Heart left ventricle (tissue), 16 donors: ENCODE results near the gene KDELR1. TPM values are rescaled to one million over a fixed set of nuclear protein-coding genes. Genes with fewer than 3 reads are reported as not detected.

Source experiments
- ATAC-seq, 4 donors: fragments of 200-7000 bp; cut with Tn5 transposase; one replicate each; pipeline ENCODE4 v1.9.1; 2020 to 2022; ENCODE audit warnings: moderate library complexity in 4 of 4, mild to moderate bottlenecking in 3 of 4, moderate number of reproducible peaks in 1 of 4
- DNase-seq, 5 donors: peaks; one replicate each; pipeline ENCODE4 v3.0.0-alpha.2; 2020
- H3K27ac ChIP-seq, 12 donors: fragments of 200-600 bp; sonication (generic) in 4 of 12; one replicate each; pipeline versions ENCODE4 v1.5.0 to v1.8.0; 2016 to 2022; ENCODE audit warnings: mild to moderate bottlenecking in 2 of 12
- H3K27me3 ChIP-seq, 9 donors: fragments of 200-600 bp; sonication (generic) in 2 of 9; one replicate each; pipeline versions ENCODE4 v1.5.1 to v1.8.0; 2016 to 2022; ENCODE audit warnings: mild to moderate bottlenecking in 3 of 9
- H3K36me3 ChIP-seq, 9 donors: fragments of 200-600 bp; sonication (generic) in 2 of 9; one replicate each; pipeline versions ENCODE4 v1.5.0 to v1.8.0; 2018 to 2022; ENCODE audit warnings: mild to moderate bottlenecking in 2 of 9
- H3K4me1 ChIP-seq, 12 donors: fragments of 200-600 bp; sonication (generic) in 4 of 12; one replicate each; pipeline versions ENCODE4 v1.5.0 to v1.8.0; 2016 to 2022; ENCODE audit warnings: mild to moderate bottlenecking in 3 of 12
- H3K4me3 ChIP-seq, 12 donors: fragments of 200-600 bp; sonication (generic) in 4 of 12; one replicate each; pipeline versions ENCODE4 v1.5.0 to v1.8.0; 2017 to 2022; ENCODE audit warnings: mild to moderate bottlenecking in 9 of 12, moderate library complexity in 4 of 12
- H3K9me3 ChIP-seq, 12 donors: fragments of 200-600 bp; sonication (generic) in 4 of 12; one replicate each; pipeline versions ENCODE4 v1.5.0 to v1.8.0; 2016 to 2022; ENCODE audit warnings: mild to moderate bottlenecking in 1 of 12
- CTCF ChIP-seq, 12 donors: fragments of 200-600 bp; sonication (generic) in 4 of 12; IDR thresholded peaks; one replicate each; pipeline versions ENCODE4 v1.5.0 to v1.8.0; 2018 to 2022; ENCODE audit warnings: antibody characterized with exemption in 12 of 12, mild to moderate bottlenecking in 5 of 12
- POLR2A ChIP-seq, 2 donors: fragments of 450-650 bp; IDR thresholded peaks; one replicate each; pipeline ENCODE4 v1.6.1; 2017; ENCODE audit warnings: antibody characterized with exemption in 2 of 2, mild to moderate bottlenecking in 2 of 2, moderate library complexity in 2 of 2
- WGBS, 4 donors: extraction: QIAGEN DNeasy Blood & Tissue Kit in 2 of 4; methylation state at CpG; one replicate each; pipeline versions ENCODE4 v1.1.5 to v1.1.7; 2013 to 2018; 5-methylcytosine and 5-hydroxymethylcytosine counted together
- intact Hi-C, 10 donors: fragments of 100-400 bp; cut with DNase I; formaldehyde crosslinking; loops; one replicate each; pipeline versions ENCODE4 v1.11.1 to v1.14.2; 2022
- polyA plus RNA-seq, 2 donors: library from polyadenylated mRNA; stranded (reverse); fragments of 200-250 nt; gene quantifications; one replicate each; pipeline ENCODE4 v1.2.3, GENCODE V29; 2013
- total RNA-seq, 9 donors: library from RNA; depleted of rRNA in 2 of 9; stranded (reverse); fragments of >200 nt in 2 of 9; fragmentation: NEBNext Ultra II Directional in 3 of 9; extraction: Animal tissue kit (Norgen Biotek cat#: 25700) in 3 of 9; gene quantifications; one replicate each; pipeline versions ENCODE4 v1.1.0 to v1.2.4, GENCODE V29; 2016 to 2023
- donor health status: ischemic (EF 13 %, LVEDD 7.1; RV severe dilation, severe dysfunction).
- donor health status: healthy with polysubstance abuse.
- donor health status: DM: no; HTN: yes; CAD: no.
- donor health status: DM: no; HTN: no; CAD: no.
- donor health status: ischemic (EF 25% LVEDD 6.9; RV normal size, moderate dysfunction).
- donor health status: ischemic (EF 25% LVEDD 5.7; RV mildly dilated, moderate dysfunction).
- donor health status: healthy.
- donor health status: DM: yes; HTN: yes; CAD: no.
- donor health status: ischemic (EF 35%, LVEDD 5.7; RV mildly dilated, moderate dysfunction).
- donor health status: nonischemic (EF 11% LVEDD 7.7; RV severe dilation, severe dysfunction).
- donor health status: DM: yes; HTN: yes; CAD: no.
- donor health status: PGD.
- donor health status: ischemic (EF 29% LVEDD 5.4; RV normal size, mild dysfunction).
- donor health status: nonischemic (EF 23%, LVEDD 6.1; RV moderate dilation, normal function).

The KDELR1 gene
- total and polyA plus RNA-seq, 11 donors, result 60.0 to 113 (median 79.1) TPM

DNA sequence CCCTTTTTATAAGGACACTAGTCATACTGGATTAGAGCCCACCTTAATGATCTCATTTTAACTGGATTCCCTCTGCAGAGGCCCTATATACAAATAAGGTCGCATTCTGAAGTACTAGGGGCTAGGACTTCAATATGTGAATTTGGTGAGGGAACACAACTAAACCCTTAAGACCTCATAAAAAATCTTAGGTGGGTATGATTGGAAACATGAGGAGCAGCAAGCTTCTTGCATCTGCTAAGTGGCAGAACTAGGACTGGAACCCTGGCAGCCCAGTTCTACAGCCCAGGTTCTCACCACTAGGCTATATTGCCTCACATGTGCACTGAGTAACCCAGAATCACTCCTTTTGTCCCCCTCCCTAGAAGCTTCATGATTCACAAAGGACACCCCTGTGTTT lies 37.3 kb upstream of the KDELR1 start:
- Histone ChIP-seq H3K9me3 (no peaks in the 10 kb centered on the region), H3K4me1 (peaks cover 0 to 11% (median 0%) of the 10 kb centered on the region in 12 donors), H3K27ac (no peak overlapping the region), H3K27me3 (no peaks in the 10 kb centered on the region), H3K4me3 (no peak overlapping the region), H3K36me3 (no peaks in the 10 kb centered on the region)
- DNase-seq (no peak), ATAC-seq (no peak)
- TF ChIP-seq POLR2A (IDR thresholded peaks at IDR 0.05) (no peak), CTCF (IDR thresholded peaks at IDR 0.05) (no peak)
- intact Hi-C loops, result no loop called here
- WGBS, 4 donors, result 92 to 100% (median 97%) methylated on average over 1 of the region's 1 CpG

GRCh38 chr19:48424694-48425219 lies 33.4 kb upstream of the KDELR1 start:
- no peak for TF ChIP-seq POLR2A (IDR thresholded peaks at IDR 0.05)
- TF ChIP-seq CTCF (IDR thresholded peaks at IDR 0.05), result no peak
- peak in 3 of 4 donors; percentile 43 to 74 (median 57) for ATAC-seq
- intact Hi-C loops, result no loop called here
- H3K4me3 ChIP-seq, result peak overlapping the region in 1 of 12 donors; percentile 29
- peak in 1 of 5 donors; percentile 32 for DNase-seq
- no peaks in the 10 kb centered on the region for H3K9me3 ChIP-seq
- H3K36me3 ChIP-seq, result no peaks in the 10 kb centered on the region
- peak overlapping the region in 1 of 12 donors; percentile 59 for H3K27ac ChIP-seq
- 35 to 36% (median 36%) methylated on average over 8 of the region's 8 CpGs for WGBS, 4 donors
- no peaks in the 10 kb centered on the region for H3K27me3 ChIP-seq
- peaks cover 0 to 11% (median 0%) of the 10 kb centered on the region in 12 donors for H3K4me1 ChIP-seq

DNA sequence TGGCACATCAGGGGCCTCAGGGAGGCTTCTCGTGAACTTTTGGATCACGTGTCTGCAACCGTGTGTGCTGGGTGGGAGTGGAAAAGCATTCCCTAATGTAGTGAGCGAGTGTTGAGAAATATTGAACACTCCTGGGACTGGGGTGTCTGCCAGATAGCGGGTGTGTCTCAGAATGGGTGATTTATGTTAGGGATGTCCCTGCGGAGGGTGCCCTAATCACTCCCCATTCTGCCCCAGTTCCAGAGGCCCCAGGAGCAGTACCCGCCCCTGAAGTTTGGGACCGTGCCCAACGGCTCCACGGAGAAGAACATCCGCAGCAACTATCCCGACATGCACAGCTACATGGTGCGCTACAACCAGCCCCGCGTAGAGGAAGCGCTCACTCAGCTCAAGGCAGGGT lies 30.2 kb upstream of the KDELR1 start:
- WGBS, 4 donors, result 74 to 79% (median 75%) methylated on average over 13 to 16 of the region's 16 CpGs
- Histone ChIP-seq H3K4me1 (peaks cover 0 to 11% (median 0%) of the 10 kb centered on the region in 12 donors), H3K27me3 (no peaks in the 10 kb centered on the region), H3K9me3 (no peaks in the 10 kb centered on the region), H3K4me3 (no peak overlapping the region), H3K27ac (no peak overlapping the region), H3K36me3 (no peaks in the 10 kb centered on the region)
- no peak for DNase-seq
- no peak for ATAC-seq
- TF ChIP-seq CTCF (IDR thresholded peaks at IDR 0.05), result no peak
- TF ChIP-seq POLR2A (IDR thresholded peaks at IDR 0.05), result no peak
- intact Hi-C loops, result no loop called here

DNA sequence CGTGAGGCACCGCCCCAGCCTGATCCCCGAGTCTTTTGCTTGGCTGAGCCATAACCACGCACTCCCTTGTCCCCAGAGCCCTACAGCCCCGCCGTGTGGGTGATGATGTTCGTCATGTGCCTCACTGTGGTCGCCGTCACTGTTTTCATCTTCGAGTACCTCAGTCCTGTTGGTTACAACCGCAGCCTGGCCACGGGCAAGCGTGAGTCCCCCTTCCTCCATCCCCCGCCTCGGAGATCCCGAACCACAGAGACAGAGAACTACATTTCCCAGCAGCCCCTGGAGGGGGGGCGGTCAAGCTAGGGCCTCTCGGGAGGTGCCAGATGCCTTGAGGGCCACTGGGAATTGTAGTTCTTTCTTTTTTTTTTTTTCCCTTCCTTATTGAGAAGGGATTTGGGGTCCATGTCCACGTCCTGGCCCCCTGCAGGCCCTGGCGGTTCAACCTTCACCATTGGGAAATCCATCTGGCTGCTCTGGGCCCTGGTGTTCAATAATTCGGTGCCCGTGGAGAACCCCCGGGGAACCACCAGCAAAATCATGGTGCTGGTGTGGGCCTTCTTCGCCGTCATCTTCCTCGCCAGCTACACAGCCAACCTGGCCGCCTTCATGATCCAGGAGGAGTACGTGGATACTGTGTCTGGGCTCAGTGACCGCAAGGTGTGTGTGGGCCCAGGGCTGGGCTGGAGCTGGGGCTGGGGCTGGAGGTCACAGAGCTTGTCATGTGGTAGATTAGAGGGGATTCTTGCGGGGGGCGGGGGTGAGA lies 28.0 kb upstream of the KDELR1 start:
- WGBS, 4 donors, result 67 to 71% (median 70%) methylated on average over 31 of the region's 31 CpGs
- Histone ChIP-seq H3K4me3 (peak overlapping the region in 1 of 12 donors; percentile 28), H3K36me3 (no peaks in the 10 kb centered on the region), H3K27me3 (peaks cover 0 to 18% (median 0%) of the 10 kb centered on the region in 9 donors), H3K9me3 (no peaks in the 10 kb centered on the region), H3K4me1 (peaks cover 0 to 18% (median 0%) of the 10 kb centered on the region in 12 donors), H3K27ac (no peak overlapping the region)
- DNase-seq (peak in 3 of 5 donors; percentile 40 to 72 (median 51)), ATAC-seq (peak in 3 of 4 donors; percentile 46 to 59 (median 54))
- no peak for TF ChIP-seq CTCF (IDR thresholded peaks at IDR 0.05)
- no peak for TF ChIP-seq POLR2A (IDR thresholded peaks at IDR 0.05)
- intact Hi-C loops, result no loop called here
